HFFc6 (cell line): Measurements from ENCODE around the gene SPNS3. TPM values are rescaled to one million over a fixed set of nuclear protein-coding genes. Genes with fewer than 3 reads are reported as not detected.

ENCODE experiments used
- DNase-seq: peaks from one replicate; pipeline ENCODE4 v3.0.0-alpha.2; 2018
- H3K27ac Mint-ChIP-seq: 2 replicates; pipeline ENCODE4 v1.8.0; 2020; ENCODE audit warnings: mild to moderate bottlenecking, mixed read lengths
- H3K27me3 Mint-ChIP-seq: 2 replicates; pipeline ENCODE4 v1.8.0; 2021; ENCODE audit warnings: mild to moderate bottlenecking, moderate library complexity, mixed read lengths; ENCODE audit not compliant: insufficient read depth
- H3K36me3 Mint-ChIP-seq: 2 replicates; pipeline ENCODE4 v1.8.0; 2021; ENCODE audit warnings: low read depth, mixed read lengths
- H3K4me1 Mint-ChIP-seq: 2 replicates; pipeline ENCODE4 v1.8.0; 2020; ENCODE audit warnings: low read depth, mixed read lengths
- H3K4me3 Mint-ChIP-seq: 2 replicates; pipeline ENCODE4 v1.8.0; 2020; ENCODE audit warnings: mild to moderate bottlenecking, moderate library complexity, mixed read lengths
- H3K9me3 Mint-ChIP-seq: 2 replicates; pipeline ENCODE4 v1.8.0; 2020; ENCODE audit warnings: mild to moderate bottlenecking, mixed read lengths
- total RNA-seq, 6 experiments: library from RNA; stranded (reverse); fragmentation: NEBNext Ultra II Directional; extraction: Animal tissue kit (Norgen Biotek cat#: 25700); gene quantifications; 2 replicates in 1 of 6; 3 replicates in 5 of 6; pipeline ENCODE4 v1.2.3, GENCODE V29; 2021
- TF ChIP-seq, protein P1 (sequence below): fragments of 200-600 bp; sonication (generic); IDR thresholded peaks from 2 replicates; pipeline ENCODE4 v1.5.0; 2021; ENCODE audit warnings: antibody characterized with exemption, mild to moderate bottlenecking

SPNS3 gene
- total RNA-seq, 6 experiments from 2014 or later: not detected

DNA sequence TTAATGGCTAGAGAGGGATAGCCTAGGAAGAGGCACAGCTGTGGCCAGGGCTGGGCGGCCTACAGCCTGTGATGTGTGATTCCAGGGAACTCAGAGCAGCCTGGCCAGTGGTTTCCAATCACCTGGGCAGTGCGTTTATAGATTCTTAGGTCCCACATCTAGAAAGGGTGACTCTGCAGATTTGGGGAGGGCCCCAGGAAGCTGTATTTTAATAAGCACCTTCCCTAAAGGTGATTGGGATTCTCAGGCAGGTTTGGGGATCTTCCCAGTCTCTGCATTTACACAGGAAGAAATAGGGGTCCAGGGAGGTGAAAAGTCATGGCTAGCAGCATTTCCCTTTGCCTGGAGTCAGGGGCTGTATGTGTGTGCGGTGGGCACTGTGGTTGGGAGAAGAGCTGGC lies 74.5 kb downstream of the SPNS3 start:
- TF ChIP-seq, protein P1, sequence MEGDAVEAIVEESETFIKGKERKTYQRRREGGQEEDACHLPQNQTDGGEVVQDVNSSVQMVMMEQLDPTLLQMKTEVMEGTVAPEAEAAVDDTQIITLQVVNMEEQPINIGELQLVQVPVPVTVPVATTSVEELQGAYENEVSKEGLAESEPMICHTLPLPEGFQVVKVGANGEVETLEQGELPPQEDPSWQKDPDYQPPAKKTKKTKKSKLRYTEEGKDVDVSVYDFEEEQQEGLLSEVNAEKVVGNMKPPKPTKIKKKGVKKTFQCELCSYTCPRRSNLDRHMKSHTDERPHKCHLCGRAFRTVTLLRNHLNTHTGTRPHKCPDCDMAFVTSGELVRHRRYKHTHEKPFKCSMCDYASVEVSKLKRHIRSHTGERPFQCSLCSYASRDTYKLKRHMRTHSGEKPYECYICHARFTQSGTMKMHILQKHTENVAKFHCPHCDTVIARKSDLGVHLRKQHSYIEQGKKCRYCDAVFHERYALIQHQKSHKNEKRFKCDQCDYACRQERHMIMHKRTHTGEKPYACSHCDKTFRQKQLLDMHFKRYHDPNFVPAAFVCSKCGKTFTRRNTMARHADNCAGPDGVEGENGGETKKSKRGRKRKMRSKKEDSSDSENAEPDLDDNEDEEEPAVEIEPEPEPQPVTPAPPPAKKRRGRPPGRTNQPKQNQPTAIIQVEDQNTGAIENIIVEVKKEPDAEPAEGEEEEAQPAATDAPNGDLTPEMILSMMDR: no peak
- Mint-ChIP-seq H3K4me1 (no peaks in the 10 kb centered on the region), H3K9me3 (no peaks in the 10 kb centered on the region), H3K27me3 (peaks cover 43% of the 10 kb centered on the region), H3K27ac (no peak overlapping the region), H3K36me3 (no peaks in the 10 kb centered on the region), H3K4me3 (no peak overlapping the region)
- DNase-seq: no peak

GRCh38 chr17:4509401-4509800 lies 75.7 kb downstream of the SPNS3 start:
- H3K27ac Mint-ChIP-seq: no peak overlapping the region
- no peaks in the 10 kb centered on the region for H3K36me3 Mint-ChIP-seq
- no peak overlapping the region for H3K4me3 Mint-ChIP-seq
- TF ChIP-seq, protein P1: no peak
- no peaks in the 10 kb centered on the region for H3K9me3 Mint-ChIP-seq
- H3K27me3 Mint-ChIP-seq: peaks cover 38% of the 10 kb centered on the region
- no peak for DNase-seq
- no peaks in the 10 kb centered on the region for H3K4me1 Mint-ChIP-seq

DNA sequence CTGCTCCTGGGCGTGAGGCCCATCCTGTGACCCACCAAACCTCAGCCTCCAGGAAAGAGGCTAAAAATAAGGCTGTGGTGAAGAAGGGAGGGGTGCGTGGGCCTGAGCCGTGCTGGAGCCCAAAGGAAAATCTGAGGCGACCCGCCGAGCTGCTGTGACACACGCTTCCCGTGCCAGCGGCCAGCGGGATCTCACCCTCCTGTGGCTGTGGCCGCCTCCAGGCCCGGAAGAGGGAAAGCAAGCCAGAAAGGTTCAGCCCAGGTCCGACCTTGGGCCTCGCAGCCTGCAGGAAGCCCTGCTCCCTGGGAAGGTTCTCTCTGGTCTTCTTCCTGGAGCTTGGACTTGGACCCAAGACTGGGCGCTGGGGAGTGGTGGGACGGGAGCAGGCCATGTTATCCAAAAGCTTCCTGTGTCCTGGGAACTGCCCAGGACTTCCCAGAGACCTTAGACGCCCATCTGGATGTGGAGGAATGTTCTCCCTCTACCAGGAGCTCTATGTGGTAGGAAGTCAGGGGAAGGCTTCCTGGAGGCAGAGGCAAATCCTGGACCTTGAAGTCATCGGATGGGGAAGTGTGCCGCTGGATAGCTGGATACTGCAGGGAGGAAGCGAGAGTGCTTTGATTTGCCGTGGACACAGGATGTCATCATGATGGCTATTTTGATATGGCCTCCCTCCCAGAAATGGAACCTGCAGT lies 76.3 kb downstream of the SPNS3 start:
- no peaks in the 10 kb centered on the region for H3K9me3 Mint-ChIP-seq
- H3K27me3 Mint-ChIP-seq: peaks cover 33% of the 10 kb centered on the region
- TF ChIP-seq, protein P1: no peak
- no peak overlapping the region for H3K4me3 Mint-ChIP-seq
- no peaks in the 10 kb centered on the region for H3K4me1 Mint-ChIP-seq
- no peak overlapping the region for H3K27ac Mint-ChIP-seq
- DNase-seq: no peak
- no peaks in the 10 kb centered on the region for H3K36me3 Mint-ChIP-seq

DNA sequence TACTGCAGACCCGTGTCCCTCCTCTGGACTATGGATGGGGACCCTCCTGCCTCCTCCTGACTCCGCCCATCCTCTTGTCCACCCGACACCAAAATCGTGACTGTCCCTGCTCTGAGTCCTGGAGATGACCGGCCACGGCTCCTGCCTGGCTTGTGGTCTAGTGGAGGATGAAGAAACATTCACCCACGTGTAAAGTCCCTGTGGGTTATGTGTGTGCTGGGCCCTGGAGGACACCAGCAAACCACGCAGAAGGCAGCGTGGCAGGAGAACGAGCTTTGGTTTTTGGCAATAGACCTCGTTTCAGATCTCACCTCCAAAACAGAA lies 76.8 kb downstream of the SPNS3 start:
- H3K9me3 Mint-ChIP-seq: no peaks in the 10 kb centered on the region
- no peaks in the 10 kb centered on the region for H3K4me1 Mint-ChIP-seq
- peaks cover 30% of the 10 kb centered on the region for H3K27me3 Mint-ChIP-seq
- H3K36me3 Mint-ChIP-seq: no peaks in the 10 kb centered on the region
- no peak overlapping the region for H3K27ac Mint-ChIP-seq
- no peak for DNase-seq
- no peak overlapping the region for H3K4me3 Mint-ChIP-seq
- TF ChIP-seq, protein P1: no peak

- Mint-ChIP-seq H3K27me3 (peaks cover 33% of the 10 kb centered on the region), H3K27ac (no peak overlapping the region), H3K36me3 (no peaks in the 10 kb centered on the region), H3K4me1 (no peaks in the 10 kb centered on the region), H3K9me3 (no peaks in the 10 kb centered on the region), H3K4me3 (no peak overlapping the region)
- DNase-seq: no peak
- TF ChIP-seq, protein P1: no peak
Measured at GRCh38 chr17:4511199-4511932, 77.6 kb downstream of the SPNS3 start.
